ENCODE data around the gene SLC32A1.

Gene SLC32A1

GRCh38 chr20:38723848-38724625 is at the start of gene SLC32A1:
TSS of gene SLC32A1 (plus strand) at chr20:38724486. CDS start at chr20:38724725, 239 bp downstream.
- DNase-seq = no peak

- no peak for DNase-seq
Observed at GRCh38 chr20:38674765-38675133, 49.5 kb upstream of the SLC32A1 start.

- no peak for DNase-seq
Observed at GRCh38 chr20:38676576-38676975, 47.7 kb upstream of the SLC32A1 start.

GRCh38 chr20:38680500-38681306 is 43.6 kb upstream of the SLC32A1 start:
- no peak for DNase-seq

GRCh38 chr20:38685271-38685670 is 39.0 kb upstream of the SLC32A1 start:
- DNase-seq = no peak

GRCh38 chr20:38685853-38686473 is 38.3 kb upstream of the SLC32A1 start:
- DNase-seq = peak; percentile 14

GRCh38 chr20:38692436-38693411 is 31.6 kb upstream of the SLC32A1 start:
- DNase-seq = peak; percentile 20

- DNase-seq = no peak
Observed at GRCh38 chr20:38697306-38697705, 27.0 kb upstream of the SLC32A1 start.

- DNase-seq = no peak
Observed at GRCh38 chr20:38698541-38698940, 25.7 kb upstream of the SLC32A1 start.

- no peak for DNase-seq
Observed at GRCh38 chr20:38700141-38700540, 24.1 kb upstream of the SLC32A1 start.

GRCh38 chr20:38700926-38701325 is 23.4 kb upstream of the SLC32A1 start:
- DNase-seq = no peak

GRCh38 chr20:38703526-38703925 is 20.8 kb upstream of the SLC32A1 start:
- no peak for DNase-seq

GRCh38 chr20:38704136-38704535 is 20.1 kb upstream of the SLC32A1 start:
- DNase-seq = no peak

- no peak for DNase-seq
Observed at GRCh38 chr20:38706509-38706908, 17.8 kb upstream of the SLC32A1 start.

- DNase-seq = no peak
Observed at GRCh38 chr20:38714308-38714707, 10.0 kb upstream of the SLC32A1 start.

- no peak for DNase-seq
Observed at GRCh38 chr20:38715646-38716045, 8.6 kb upstream of the SLC32A1 start.

- DNase-seq = no peak
Observed at GRCh38 chr20:38722683-38723016, 1.6 kb upstream of the SLC32A1 start.

GRCh38 chr20:38723017-38723847 is 1.1 kb upstream of the SLC32A1 start:
- no peak for DNase-seq

GRCh38 chr20:38724626-38725147 is 401 bp downstream of the SLC32A1 start:
- no peak for DNase-seq

GRCh38 chr20:38725148-38725901 is 1.0 kb downstream of the SLC32A1 start:
- DNase-seq = no peak
